DND-41 (cell line): ENCODE measurements around the gene HDAC7.

Experiments
- ATAC-seq: fragments of 200-7000 bp; cut with Tn5 transposase; 3 replicates; pipeline ENCODE4 v1.9.1; 2021; ENCODE audit warnings: low read depth; ENCODE audit not compliant: insufficient read depth
- DNase-seq: peaks from one replicate; pipeline ENCODE4 v3.0.0-alpha.2; 2020
- H2AFZ ChIP-seq: 2 replicates; pipeline ENCODE4 v1.6.0; 2012; ENCODE audit warnings: low read depth, low read length
- H3K27ac ChIP-seq: 2 replicates; pipeline ENCODE4 v1.5.1; 2012; ENCODE audit warnings: low read length, inconsistent platforms
- H3K27me3 ChIP-seq: fragments of 200-600 bp; sonication (generic); 2 replicates; pipeline ENCODE4 v1.6.0; 2012; ENCODE audit warnings: low read length, mild to moderate bottlenecking, inconsistent platforms; ENCODE audit not compliant: insufficient read depth, poor library complexity
- H3K36me3 ChIP-seq: 2 replicates; pipeline ENCODE4 v1.5.1; 2012; ENCODE audit warnings: low read length, inconsistent platforms; ENCODE audit not compliant: insufficient read depth
- H3K4me1 ChIP-seq: 2 replicates; pipeline ENCODE4 v1.5.1; 2012; ENCODE audit warnings: mild to moderate bottlenecking, low read length; ENCODE audit not compliant: insufficient read depth
- H3K4me2 ChIP-seq: 2 replicates; pipeline ENCODE4 v1.6.0; 2012; ENCODE audit warnings: mild to moderate bottlenecking, moderate library complexity, low read length, inconsistent platforms; ENCODE audit not compliant: insufficient read depth
- H3K4me3 ChIP-seq, 2 experiments: fragments of 200-600 bp in 1 of 2; shearing (Covaris generic) in 1 of 2; 2 replicates each; pipeline ENCODE4 v1.5.1; 2012 to 2016; ENCODE audit warnings: inconsistent platforms in 2 of 2, low read length in 2 of 2, mild to moderate bottlenecking in 2 of 2, low read depth in 1 of 2, moderate library complexity in 1 of 2
- H3K79me2 ChIP-seq: 2 replicates; pipeline ENCODE4 v1.6.0; 2012; ENCODE audit warnings: low read length, inconsistent platforms; ENCODE audit not compliant: insufficient read depth
- H3K9ac ChIP-seq: 2 replicates; pipeline ENCODE4 v1.6.0; 2012; ENCODE audit warnings: low read depth, mild to moderate bottlenecking, inconsistent platforms, low read length, moderate library complexity
- H3K9me3 ChIP-seq: 2 replicates; pipeline ENCODE4 v1.5.1; 2012; ENCODE audit warnings: low read length, moderate library complexity, mild to moderate bottlenecking, inconsistent platforms; ENCODE audit not compliant: insufficient read depth, severe bottlenecking
- H4K20me1 ChIP-seq: 2 replicates; pipeline ENCODE4 v1.6.0; 2012; ENCODE audit warnings: low read length; ENCODE audit not compliant: insufficient read depth
- EZH2 ChIP-seq: IDR thresholded peaks from 3 replicates; pipeline ENCODE4 v1.6.1; 2012; ENCODE audit warnings: borderline replicate concordance, low read depth, mild to moderate bottlenecking, moderate library complexity, low read length, inconsistent platforms; ENCODE audit not compliant: severe bottlenecking
- TF ChIP-seq, protein P1 (sequence below): IDR thresholded peaks from 2 replicates; pipeline ENCODE4 v1.5.1; 2012; ENCODE audit warnings: borderline replicate concordance, low read length, moderate library complexity, mild to moderate bottlenecking; ENCODE audit not compliant: poor library complexity, severe bottlenecking; ENCODE audit errors: extremely low read depth

HDAC7 gene

GRCh38 chr12:47743311-47743860, 76.3 kb downstream of the HDAC7 start:
- H3K4me1 ChIP-seq, result peaks cover 19% of the 10 kb centered on the region
- H3K9ac ChIP-seq, result no peak overlapping the region
- no peak for DNase-seq
- TF ChIP-seq EZH2, result no peak
- TF ChIP-seq, protein P1, sequence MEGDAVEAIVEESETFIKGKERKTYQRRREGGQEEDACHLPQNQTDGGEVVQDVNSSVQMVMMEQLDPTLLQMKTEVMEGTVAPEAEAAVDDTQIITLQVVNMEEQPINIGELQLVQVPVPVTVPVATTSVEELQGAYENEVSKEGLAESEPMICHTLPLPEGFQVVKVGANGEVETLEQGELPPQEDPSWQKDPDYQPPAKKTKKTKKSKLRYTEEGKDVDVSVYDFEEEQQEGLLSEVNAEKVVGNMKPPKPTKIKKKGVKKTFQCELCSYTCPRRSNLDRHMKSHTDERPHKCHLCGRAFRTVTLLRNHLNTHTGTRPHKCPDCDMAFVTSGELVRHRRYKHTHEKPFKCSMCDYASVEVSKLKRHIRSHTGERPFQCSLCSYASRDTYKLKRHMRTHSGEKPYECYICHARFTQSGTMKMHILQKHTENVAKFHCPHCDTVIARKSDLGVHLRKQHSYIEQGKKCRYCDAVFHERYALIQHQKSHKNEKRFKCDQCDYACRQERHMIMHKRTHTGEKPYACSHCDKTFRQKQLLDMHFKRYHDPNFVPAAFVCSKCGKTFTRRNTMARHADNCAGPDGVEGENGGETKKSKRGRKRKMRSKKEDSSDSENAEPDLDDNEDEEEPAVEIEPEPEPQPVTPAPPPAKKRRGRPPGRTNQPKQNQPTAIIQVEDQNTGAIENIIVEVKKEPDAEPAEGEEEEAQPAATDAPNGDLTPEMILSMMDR, result no peak
- ATAC-seq, result no peak
- H3K27ac ChIP-seq, result no peak overlapping the region
- peaks cover 7% of the 10 kb centered on the region for H3K27me3 ChIP-seq
- H3K36me3 ChIP-seq, result no peaks in the 10 kb centered on the region
- no peak overlapping the region for H3K4me3 ChIP-seq
- H4K20me1 ChIP-seq, result peaks cover 16% of the 10 kb centered on the region
- H3K9me3 ChIP-seq, result no peaks in the 10 kb centered on the region
- H3K4me2 ChIP-seq, result no peak overlapping the region
- H3K79me2 ChIP-seq, result no peaks in the 10 kb centered on the region
- no peak overlapping the region for H2AFZ ChIP-seq

GRCh38 chr12:47742253-47742825, 77.4 kb downstream of the HDAC7 start:
- Histone ChIP-seq H3K79me2 (no peaks in the 10 kb centered on the region), H3K27ac (no peak overlapping the region), H3K9ac (no peak overlapping the region), H3K4me2 (no peak overlapping the region), H3K9me3 (no peaks in the 10 kb centered on the region), H3K36me3 (no peaks in the 10 kb centered on the region), H4K20me1 (peaks cover 19% of the 10 kb centered on the region; the same call in 1 of the 2 replicates), H3K4me1 (peaks cover 19% of the 10 kb centered on the region), H2AFZ (no peak overlapping the region), H3K27me3 (peaks cover 7% of the 10 kb centered on the region), H3K4me3 (no peak overlapping the region)
- peak; percentile 69 for DNase-seq
- peak; percentile 41 for ATAC-seq
- TF ChIP-seq, protein P1, result peak; percentile 99
- no peak for TF ChIP-seq EZH2

DNA sequence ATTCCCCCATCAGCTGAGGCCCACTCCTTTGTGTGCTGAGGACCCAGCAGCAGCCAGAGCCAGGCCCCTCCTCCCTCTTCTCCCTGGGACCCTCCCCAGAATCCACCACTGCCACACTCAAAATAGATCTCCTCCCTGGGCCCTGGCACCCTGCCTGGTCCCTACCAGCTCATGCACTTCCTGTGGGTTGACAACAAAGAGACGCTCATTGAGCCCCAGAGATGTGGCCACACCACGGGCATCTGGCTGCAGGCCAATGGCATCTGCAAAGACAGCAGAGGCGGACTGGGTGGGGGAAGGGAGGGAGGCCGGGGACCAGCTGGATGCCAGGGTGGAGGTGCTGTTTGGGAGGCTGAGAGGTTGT, 78.4 kb downstream of the HDAC7 start:
- ATAC-seq (peak; percentile 89), DNase-seq (peak; percentile 93)
- Histone ChIP-seq H3K27me3 (peaks cover 7% of the 10 kb centered on the region), H2AFZ (no peak overlapping the region), H3K4me1 (peaks cover 19% of the 10 kb centered on the region), H3K9ac (no peak overlapping the region), H3K9me3 (no peaks in the 10 kb centered on the region), H3K27ac (no peak overlapping the region), H3K36me3 (no peaks in the 10 kb centered on the region), H3K79me2 (no peaks in the 10 kb centered on the region), H4K20me1 (peaks cover 19% of the 10 kb centered on the region; the same call in 1 of the 2 replicates), H3K4me2 (peak overlapping the region; percentile 26; the same call in 1 of the 2 replicates), H3K4me3 (no peak overlapping the region)
- TF ChIP-seq EZH2, result no peak
- TF ChIP-seq, protein P1, result no peak
